Epidermal melanocyte (primary cell): ENCODE data around the gene MLST8.
"Not testable (repeated sequence)": the region's sequence is repeated elsewhere in the genome, so short reads cannot be mapped to it uniquely, and the experiment has no call there.

Experiments
- DNase-seq: peaks from one replicate; pipeline ENCODE4 v3.0.0; 2011; ENCODE audit warnings: low spot score; ENCODE audit not compliant: insufficient read length

Gene MLST8

DNA sequence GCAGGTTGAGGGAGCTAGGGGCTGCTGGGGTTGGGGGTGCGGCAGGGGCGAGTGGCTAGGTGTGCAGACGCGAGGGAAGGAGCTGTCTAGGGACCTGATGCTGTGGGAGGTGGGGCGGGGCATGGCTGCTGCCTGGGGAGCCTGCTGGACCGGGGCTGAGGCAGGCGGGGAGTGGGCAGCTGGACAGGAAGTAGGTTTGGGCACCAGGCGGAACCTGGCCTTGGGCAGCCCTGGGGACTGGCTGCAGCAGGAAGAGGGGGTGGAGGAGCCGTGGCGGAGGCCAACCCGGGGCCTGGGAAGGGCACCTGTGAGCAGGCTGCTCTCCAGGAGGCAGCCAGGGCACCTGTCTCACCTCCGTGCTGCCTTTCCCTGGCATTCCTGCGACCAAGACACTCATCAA is 25.1 kb downstream of the MLST8 start:
- no peak for DNase-seq

- DNase-seq = no peak
Measured at GRCh38 chr16:2231016-2231931, 26.0 kb downstream of the MLST8 start.

- no peak for DNase-seq
Measured at GRCh38 chr16:2232094-2232990, 27.1 kb downstream of the MLST8 start.

- no peak for DNase-seq
Measured at GRCh38 chr16:2233046-2233775, 28.0 kb downstream of the MLST8 start.

DNA sequence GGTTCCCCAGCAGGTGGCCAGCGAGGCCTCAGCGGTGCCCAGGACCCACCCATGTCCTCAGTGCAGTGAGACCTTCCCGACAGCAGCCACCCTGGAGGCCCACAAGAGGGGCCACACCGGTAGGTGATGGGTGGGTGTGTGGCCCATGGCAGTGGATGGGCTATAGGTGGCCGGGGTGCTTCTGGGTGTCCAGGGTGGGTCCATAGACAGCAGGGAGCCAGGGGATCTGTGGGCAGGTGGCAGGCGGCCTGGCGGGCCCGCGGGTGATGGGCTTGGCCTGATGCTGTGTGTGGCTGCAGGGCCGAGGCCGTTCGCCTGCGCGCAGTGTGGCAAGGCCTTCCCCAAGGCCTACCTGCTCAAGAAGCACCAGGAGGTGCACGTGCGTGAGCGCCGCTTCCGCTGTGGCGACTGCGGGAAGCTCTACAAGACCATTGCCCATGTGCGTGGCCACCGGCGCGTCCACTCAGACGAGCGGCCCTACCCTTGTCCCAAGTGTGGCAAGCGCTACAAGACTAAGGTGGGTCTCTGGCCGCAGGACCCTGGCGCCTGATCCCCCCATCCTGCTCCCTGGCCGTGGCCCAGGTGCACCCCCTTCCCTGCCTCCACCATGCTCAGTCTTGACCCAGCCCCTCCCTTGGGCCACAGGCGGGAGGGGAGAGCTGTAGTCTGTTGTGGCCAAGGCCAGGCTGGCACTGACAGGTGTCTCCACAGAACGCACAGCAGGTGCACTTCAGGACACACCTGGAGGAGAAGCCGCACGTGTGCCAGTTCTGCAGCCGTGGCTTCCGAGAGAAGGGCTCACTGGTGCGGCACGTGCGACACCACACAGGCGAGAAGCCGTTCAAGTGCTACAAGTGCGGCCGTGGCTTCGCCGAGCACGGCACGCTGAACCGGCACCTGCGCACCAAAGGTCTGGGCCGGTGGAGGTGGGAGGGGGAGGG is 28.9 kb downstream of the MLST8 start:
- no peak for DNase-seq

DNA sequence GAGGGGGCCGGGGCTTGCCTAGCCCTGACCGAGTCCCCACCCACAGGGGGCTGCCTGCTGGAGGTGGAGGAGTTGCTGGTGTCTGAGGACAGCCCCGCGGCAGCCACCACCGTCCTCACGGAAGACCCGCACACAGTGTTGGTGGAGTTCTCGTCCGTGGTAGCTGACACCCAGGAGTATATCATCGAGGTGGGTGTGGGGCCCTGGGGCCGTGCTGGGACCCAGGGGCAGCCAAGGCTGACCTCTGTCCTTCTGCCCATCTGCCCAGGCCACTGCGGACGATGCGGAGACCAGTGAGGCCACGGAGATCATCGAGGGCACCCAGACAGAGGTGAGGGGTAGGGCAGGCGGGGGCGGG is 29.5 kb downstream of the MLST8 start:
- DNase-seq = no peak

GRCh38 chr16:2235234-2235651 is 30.0 kb downstream of the MLST8 start:
- DNase-seq = no peak

- no peak for DNase-seq
Measured at GRCh38 chr16:2235695-2236336, 30.6 kb downstream of the MLST8 start.

- DNase-seq = peak; percentile 42
Measured at GRCh38 chr16:2236337-2237101, 31.3 kb downstream of the MLST8 start, which contains the start of gene DNASE1L2. TSS of gene DNASE1L2 (plus strand) at chr16:2236444. CDS start at chr16:2236817, 373 bp downstream.

DNA sequence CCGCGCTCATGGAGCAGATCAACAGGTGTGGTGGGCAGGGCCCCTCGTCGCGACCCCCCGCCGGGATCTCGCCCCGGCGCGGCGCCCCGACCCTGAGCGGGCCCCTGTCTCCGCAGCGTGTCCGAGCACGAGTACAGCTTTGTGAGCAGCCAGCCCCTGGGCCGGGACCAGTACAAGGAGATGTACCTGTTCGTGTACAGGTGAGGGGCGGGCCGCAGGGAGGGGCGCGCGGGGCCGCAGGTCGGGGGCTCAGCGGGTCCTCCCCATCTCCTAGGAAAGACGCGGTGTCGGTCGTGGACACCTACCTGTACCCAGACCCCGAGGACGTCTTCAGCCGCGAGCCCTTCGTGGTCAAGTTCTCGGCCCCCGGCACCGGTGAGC is 31.8 kb downstream of the MLST8 start:
- DNase-seq = no peak

- DNase-seq = no peak
Measured at GRCh38 chr16:2237493-2238149, 32.4 kb downstream of the MLST8 start.

GRCh38 chr16:2238150-2238837 is 33.0 kb downstream of the MLST8 start:
- no peak for DNase-seq

GRCh38 chr16:2238838-2239675 is 33.8 kb downstream of the MLST8 start:
- peak; percentile 12 for DNase-seq

- DNase-seq = not testable (repeated sequence)
Measured at GRCh38 chr16:2240331-2240730, 35.1 kb downstream of the MLST8 start.

- peak; percentile 11 for DNase-seq
Measured at GRCh38 chr16:2242598-2242997, 37.3 kb downstream of the MLST8 start.

- DNase-seq = peak; percentile 4
Measured at GRCh38 chr16:2243031-2243528, 37.8 kb downstream of the MLST8 start.

GRCh38 chr16:2243781-2244180 is 38.5 kb downstream of the MLST8 start:
- peak; percentile 0 for DNase-seq
